ENCODE measurements around the gene SLC2A1.

GRCh38 chr1:42952303-42953001 lies 6.2 kb downstream of the SLC2A1 start:
- TF ChIP-seq CTCF (IDR thresholded peaks at IDR 0.05; ENCODE audit: low read depth, low read length) = no peak
- TF ChIP-seq EZH2phosphoT487 (IDR thresholded peaks at IDR 0.05; ENCODE audit: low read depth) = no peak

Data from OCI-LY3 (cell line).